GM18499 (cell line): ENCODE results near the gene SLC13A3.

ENCODE experiments used
- ATAC-seq: cut with Tn5 transposase; IDR thresholded peaks from one replicate; pipeline ENCODE4 v1.9.1; 2021; ENCODE audit warnings: moderate number of reproducible peaks; ENCODE audit not compliant: insufficient read depth, unreplicated experiment

Gene SLC13A3

DNA sequence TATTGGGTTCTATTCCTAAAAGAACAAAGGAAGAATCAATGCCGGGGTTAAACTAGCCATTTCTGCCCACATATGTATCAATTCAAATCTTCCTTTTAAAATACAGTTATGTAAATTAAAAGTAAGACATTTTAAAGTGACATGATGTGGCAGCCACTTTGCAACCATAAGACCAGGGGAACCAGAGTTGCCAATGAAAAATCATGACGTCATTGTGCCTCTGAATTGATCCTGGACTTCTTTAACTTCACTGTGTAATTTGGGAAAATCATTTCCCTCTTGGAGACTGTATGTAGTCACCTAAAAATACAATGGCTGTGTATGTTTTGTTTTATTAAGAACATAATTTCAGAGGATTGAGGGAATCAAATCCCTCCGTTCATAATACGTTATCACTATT, 42.2 kb downstream of the SLC13A3 start:
- ATAC-seq, result no peak

- ATAC-seq, result no peak
Measured at GRCh38 chr20:46607849-46608497, 43.3 kb downstream of the SLC13A3 start.

GRCh38 chr20:46607191-46607848, 43.9 kb downstream of the SLC13A3 start:
- ATAC-seq, result no peak

DNA sequence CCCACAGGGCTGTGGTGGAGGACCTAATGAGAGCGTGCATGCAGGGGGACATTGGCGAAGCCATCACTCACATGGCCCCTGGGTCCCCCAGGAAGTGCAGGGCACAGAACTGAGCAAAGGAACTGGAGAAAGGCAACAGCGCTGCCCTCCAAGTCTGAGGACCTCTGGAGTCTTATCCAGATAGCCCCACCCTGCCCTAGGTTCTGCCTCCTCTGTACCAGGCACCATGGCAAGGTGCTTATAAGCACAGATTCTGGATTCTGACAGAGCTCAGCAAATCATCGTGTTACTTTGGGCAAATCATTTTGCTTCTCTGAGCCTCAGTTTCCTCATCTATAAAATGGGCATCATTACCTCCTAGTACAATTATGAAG, 44.5 kb downstream of the SLC13A3 start:
- ATAC-seq, result no peak

DNA sequence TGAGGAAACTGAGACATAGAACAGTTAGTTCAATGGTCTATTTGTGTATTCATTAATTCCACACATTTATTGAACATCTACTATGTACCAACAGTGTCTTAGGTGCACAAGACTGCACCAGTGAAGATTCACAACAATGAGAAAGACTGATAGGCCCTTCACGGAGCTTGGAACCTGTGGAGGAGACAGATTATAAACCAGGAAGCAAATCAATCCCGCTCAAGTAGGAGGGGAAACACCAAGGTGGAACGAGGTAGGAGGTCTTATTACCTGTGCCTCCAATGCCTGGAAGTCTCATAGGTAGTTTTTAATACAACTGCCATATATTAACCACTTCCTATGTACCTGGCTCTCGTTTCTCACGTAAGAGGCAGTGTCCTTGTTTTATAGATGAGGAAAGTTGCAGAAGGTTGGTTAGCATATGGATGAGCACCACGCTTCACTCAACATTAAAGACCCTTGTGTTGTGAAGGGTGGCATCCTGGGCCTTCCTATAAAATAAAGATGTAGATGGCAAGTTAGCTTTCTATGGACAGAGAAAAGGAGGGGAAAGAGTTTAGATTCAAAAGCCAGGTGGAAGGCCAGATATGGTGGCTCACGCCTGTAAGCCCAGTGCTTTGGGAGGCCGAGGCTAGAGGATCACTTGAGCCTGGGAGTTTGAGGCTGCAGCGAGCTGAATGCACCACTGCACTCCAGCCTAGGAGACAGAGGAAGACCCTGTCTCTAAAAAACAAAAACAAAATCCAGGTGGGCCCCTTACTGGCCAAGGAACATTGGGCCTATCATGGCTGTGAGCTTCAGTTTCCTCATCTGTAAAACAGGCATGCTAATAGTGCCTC, 45.1 kb downstream of the SLC13A3 start:
- no peak for ATAC-seq

GRCh38 chr20:46605181-46605580, 46.1 kb downstream of the SLC13A3 start:
- no peak for ATAC-seq

GRCh38 chr20:46604551-46605133, 46.6 kb downstream of the SLC13A3 start:
- ATAC-seq, result no peak

- ATAC-seq, result no peak
Measured at GRCh38 chr20:46602429-46602828, 48.8 kb downstream of the SLC13A3 start.

- no peak for ATAC-seq
Measured at GRCh38 chr20:46601603-46602122, 49.6 kb downstream of the SLC13A3 start.

- ATAC-seq, result no peak
Measured at GRCh38 chr20:46600286-46600752, 50.9 kb downstream of the SLC13A3 start.

DNA sequence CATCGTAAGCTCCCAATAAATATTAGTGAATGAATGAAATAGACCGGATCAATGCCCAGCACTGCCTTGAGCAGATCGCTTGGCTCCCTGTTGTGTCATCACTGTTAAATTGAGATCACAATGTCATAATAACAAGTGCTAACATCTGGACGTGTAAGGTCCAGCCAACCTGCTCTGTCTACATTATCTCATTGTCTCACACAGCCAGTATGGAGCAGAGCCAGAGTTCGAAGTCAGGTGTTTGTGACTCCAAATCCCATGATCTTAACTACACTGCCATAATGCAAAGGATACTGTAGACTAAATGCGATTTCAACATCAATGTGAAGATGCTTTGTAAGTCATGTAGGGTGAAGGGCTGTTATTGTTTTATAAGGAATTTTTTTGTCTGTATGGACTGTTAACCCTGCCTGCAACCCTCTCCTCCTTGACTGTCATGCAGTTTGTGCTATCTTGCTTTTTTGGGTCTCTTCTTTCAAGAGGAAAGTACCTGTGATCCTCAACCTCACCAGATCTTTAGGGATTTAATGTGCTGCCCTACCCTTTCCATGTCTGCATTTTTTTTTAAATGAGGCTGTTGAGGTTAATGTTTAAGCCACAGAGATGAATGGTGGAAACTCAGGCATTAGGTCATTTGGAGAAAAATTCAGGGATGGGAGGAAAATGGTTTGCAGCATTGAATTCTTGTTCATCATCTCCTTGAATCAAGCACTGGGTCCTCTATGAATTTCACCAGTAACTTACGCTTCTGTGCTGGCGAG, 51.9 kb downstream of the SLC13A3 start:
- ATAC-seq, result no peak

DNA sequence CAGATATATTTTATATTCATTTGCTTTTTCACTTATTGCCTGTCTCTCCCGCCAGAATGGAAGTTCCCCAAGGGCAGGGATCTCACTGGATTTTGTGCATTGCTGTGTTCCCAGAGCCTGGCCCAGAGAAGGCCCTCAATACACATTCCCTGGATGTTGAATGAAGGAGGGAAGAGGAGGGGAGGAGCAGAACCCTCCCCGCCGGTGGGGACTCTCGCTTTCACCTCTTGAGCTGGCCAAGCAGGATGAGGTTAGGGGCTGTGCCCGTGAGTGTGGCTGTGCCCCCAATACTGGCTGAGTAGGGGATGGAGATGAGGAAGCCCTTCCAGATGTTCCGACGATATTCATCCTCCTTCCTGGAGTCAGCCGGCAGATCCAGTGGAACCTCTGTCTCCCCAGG, 55.3 kb downstream of the SLC13A3 start:
- ATAC-seq, result no peak

- ATAC-seq, result no peak
Measured at GRCh38 chr20:46594725-46595124, 56.5 kb downstream of the SLC13A3 start.

GRCh38 chr20:46592580-46593362, 58.5 kb downstream of the SLC13A3 start:
- no peak for ATAC-seq

DNA sequence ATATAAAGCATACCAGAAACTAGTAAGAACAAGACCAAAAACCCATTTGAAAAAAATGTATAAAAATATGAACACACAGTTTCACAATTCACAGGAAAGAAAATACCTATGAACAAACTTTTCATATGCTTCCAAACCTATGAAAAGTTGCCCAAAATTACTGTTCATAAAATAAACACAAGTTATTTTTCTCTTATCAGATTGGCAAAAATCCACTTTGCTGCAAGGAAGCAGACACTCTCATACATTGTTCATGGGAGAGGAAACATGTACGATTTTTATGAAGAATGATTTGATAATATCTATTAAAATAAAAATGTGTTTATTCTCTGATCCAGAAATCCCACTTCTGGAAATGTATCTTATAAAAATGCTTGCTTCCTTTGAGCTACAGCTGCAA, 60.8 kb downstream of the SLC13A3 start:
- no peak for ATAC-seq

DNA sequence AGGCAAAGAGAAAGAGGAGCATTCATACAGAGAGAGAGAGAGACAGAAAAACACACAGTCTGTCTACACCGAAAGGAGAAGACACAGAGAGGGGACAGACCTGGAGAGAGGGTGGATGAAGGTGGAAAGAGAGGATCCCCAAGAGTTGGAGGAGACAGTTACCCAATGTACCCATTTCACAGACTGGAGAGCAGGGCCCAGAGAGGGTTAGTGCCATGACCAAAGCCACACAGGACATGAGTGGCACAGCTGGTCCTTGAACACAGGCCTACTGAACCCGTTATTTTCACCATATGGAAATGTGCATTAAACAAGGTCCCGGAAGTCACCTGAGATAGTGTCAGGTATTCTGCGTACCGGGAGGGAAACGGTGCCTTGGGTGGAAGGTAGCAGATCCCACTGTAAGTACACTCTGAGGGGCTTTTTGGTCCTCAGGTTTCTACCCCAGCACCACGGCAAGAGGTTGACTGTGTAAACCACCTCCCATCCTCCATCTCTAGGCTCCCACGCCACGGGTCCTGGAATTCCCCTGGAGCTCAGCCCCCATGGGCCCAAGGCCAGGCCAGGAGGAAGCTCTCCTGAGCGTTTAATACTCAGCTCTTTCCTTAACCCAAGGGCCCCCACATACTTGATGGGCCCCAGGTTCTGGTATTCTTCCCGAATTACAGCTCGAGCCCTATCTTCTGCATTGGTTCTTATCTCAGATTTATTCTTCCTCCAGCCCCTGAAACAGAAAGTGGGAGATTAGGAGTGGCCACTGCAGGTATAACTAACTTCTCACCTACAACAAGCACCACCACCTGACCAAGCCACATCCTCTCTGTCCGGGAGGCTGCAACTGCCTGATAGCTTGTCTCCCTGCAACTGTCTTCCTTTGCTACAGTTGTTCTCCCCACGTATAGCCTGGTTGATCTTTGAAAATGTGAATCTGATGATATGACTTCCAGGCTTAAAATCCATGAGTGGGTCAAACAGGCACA, 62.4 kb downstream of the SLC13A3 start:
- ATAC-seq, result no peak

DNA sequence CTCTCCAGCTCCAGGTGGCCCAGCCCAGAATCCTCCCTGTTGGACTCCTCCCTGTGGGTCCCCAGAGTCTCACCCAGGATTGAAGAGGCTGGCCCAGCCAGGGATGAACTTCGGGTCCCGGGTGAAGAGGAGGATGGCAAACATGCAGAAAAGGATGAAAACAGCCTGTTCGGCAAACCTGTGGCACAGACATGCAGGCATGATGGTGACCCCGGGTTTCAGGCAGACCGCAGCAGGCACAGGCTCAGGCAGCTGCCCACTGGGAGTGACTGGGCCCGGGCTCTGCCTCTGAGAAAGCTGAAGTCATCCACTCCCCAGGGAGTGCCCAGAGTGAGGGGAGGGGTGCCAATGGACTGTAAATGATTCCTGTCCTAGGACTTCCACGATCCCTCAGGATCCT, 63.3 kb downstream of the SLC13A3 start:
- ATAC-seq, result no peak

- ATAC-seq, result no peak
Measured at GRCh38 chr20:46586724-46587123, 64.5 kb downstream of the SLC13A3 start.
